GM15510 (cell line): ENCODE data around the gene ANGPTL7.

Experiments
- POLR2A ChIP-seq: IDR thresholded peaks from 3 replicates; pipeline ENCODE4 v1.6.1; 2011; ENCODE audit warnings: borderline replicate concordance; ENCODE audit not compliant: insufficient read length; ENCODE audit errors: extremely low read depth

Gene ANGPTL7

DNA sequence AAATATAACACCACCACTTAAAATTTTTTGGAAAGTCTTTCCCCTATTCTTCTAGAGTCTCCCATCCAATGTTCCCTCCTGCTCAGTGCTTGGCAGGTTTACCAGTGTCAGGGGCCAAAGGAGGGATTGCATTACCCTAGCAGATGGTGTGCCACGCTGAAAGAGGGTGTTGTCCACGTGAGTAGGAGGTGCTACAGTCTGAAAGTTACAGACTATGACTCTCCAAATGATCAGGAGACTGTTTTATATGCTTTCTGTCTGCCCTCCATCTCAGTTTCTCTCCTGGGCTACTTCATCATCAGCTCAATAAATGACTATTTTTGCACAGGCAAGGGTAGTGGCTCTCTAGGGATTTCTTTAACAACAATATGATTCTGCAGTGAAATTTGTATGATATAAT is 31.3 kb upstream of the ANGPTL7 start:
- TF ChIP-seq POLR2A = no peak

DNA sequence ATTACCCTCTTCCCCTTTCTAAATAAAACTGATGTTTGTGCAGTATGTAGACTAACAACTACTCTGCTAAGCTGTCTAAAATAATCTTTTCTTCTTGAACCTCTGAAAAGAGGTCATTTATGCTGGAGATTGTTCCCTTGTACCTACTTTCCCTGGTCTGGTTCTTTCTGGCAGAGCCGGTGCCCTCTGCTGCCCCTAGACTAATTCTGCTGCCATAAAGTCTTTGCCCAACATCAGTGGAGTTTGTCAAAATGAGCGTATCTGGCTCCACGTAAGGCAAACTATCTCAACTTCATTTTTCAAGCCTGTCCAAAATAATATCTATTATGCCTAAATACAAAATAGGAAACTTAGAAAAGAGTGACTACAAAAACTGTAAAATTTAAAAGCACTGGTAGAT is 30.9 kb upstream of the ANGPTL7 start:
- no peak for TF ChIP-seq POLR2A

DNA sequence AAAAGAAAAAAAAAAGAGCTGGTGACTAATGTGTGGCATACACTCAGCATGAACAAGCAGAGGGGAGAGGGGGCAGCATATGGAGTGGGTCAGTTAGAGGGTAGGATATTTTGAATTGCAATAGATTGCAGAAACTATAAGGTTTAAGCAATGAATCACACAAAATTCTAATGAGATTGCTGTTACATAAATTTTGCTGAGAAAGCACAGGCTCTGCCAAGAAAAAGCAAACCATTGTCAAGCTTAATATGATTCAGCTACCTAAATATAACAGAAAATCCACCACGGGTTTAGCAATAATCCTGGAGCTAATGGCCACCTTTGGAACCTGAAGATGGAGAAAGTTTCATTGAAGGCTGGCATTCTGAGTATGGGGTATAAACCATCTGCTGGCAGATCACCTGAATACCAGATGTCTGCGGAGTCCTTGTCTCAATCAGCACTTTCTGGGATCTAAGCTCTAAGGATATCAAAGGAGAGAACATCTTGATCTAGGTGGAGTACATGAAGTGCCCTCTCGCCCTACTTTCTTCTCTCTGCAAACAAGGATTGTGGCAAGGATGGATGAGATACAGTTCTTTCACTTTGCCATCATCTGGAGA is 30.3 kb upstream of the ANGPTL7 start:
- TF ChIP-seq POLR2A = no peak

- no peak for TF ChIP-seq POLR2A
Measured at GRCh38 chr1:11168731-11169130, 20.4 kb upstream of the ANGPTL7 start.

DNA sequence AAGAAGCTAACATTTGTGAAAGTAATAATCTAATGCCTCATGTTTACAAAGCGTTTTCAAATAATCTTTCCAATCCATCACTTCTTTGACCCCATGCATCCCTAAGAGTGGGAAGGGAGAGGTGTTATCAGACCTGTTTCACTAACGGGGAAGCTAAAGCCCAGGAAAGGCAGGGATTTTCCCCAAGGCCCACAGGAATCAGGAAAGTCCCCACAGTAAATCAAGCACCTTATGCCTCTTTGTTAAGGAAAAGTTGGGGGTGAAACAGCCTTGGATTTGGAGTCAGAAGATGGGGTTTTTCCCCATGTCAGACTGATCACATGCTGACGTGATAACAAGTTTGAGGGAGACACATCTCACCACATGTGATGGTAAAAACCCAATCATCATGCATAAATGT is 20.0 kb upstream of the ANGPTL7 start:
- TF ChIP-seq POLR2A = no peak

DNA sequence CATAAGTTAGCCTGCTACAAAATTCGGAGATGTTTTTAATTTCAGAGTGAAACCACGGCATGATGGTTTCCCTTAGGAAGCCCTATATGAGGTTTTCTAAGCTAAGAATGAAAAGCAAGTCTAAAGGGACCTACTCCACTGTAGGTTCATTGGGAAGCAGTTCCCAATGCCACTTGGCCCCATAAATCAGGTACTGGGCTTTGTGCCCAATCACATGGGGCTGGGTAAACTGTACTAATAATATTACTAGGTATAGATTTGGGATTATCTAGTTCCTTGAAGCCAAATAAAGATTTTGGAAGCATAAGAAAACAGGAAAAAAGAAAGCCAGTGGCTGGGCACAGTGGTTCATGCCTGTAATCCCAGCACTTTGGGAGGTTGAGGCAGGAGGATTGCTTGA is 19.1 kb upstream of the ANGPTL7 start:
- TF ChIP-seq POLR2A = no peak

- no peak for TF ChIP-seq POLR2A
Measured at GRCh38 chr1:11174261-11174942, 14.8 kb upstream of the ANGPTL7 start.

GRCh38 chr1:11175461-11175860 is 13.7 kb upstream of the ANGPTL7 start:
- no peak for TF ChIP-seq POLR2A

GRCh38 chr1:11176081-11176706 is 13.0 kb upstream of the ANGPTL7 start:
- TF ChIP-seq POLR2A = no peak

DNA sequence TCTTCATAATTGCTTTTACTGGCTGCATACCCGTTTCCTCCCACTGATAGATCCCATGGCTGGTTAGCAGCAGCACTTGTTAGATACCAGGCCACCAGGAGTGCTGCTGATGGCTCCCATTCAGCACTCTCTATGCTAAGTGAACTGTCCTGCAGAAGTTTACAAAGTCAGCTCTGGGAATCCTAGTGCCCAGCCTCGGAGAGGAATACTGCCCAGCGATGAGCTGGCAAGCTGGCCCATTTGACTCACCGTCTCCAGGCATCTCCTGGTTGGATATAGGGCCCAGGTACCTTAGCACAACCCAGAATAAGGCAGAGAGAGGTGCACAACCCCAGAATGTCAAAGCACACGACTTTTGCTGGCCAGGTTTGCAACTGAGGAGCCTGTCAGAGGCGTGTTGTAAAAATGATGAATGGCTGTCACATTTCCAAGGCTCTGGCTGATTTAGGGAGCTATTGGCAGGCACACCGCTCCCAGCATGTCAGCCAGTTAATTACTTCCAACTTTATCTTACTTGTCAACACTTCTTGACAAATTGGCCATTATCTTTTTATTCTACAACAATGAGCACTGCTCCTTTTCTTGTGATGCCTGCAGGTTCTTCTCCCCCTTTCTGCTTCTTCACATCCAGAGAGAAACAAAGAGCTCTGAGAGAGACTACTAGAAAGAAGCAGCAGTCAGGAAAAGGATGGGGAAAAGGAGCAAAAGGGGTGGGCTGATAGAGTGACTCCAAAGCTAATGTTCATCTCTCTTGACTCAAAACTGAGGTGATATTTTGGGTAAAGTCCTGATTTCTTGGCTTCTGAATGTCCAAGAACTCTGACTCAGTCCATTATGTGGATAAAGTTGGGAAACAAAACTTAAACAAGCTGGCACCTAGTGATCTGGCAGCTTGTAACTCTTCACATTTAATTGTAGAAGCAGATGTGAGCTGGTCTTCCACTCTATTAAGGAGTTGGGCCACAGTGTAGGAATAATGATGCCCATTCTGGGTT is 10.8 kb upstream of the ANGPTL7 start:
- no peak for TF ChIP-seq POLR2A

DNA sequence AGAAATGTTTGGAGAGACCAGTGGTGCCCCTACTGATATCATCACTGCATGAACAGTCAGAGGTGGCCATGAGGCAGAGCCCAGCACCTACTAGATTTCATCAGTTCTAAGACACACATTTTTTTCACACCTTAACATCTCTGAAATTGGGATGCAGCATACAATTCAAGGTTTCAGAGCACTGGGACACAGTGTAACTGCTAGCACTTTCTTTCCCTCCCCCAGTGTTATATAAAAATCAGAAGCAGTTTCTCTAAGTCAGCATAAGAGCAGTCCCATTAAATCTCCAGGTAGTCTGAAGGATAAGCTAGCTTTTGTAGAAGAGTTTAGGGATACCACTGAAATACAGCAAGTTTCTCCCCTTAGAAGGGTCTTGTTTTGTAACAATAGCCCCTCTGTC is 10.0 kb upstream of the ANGPTL7 start:
- no peak for TF ChIP-seq POLR2A

DNA sequence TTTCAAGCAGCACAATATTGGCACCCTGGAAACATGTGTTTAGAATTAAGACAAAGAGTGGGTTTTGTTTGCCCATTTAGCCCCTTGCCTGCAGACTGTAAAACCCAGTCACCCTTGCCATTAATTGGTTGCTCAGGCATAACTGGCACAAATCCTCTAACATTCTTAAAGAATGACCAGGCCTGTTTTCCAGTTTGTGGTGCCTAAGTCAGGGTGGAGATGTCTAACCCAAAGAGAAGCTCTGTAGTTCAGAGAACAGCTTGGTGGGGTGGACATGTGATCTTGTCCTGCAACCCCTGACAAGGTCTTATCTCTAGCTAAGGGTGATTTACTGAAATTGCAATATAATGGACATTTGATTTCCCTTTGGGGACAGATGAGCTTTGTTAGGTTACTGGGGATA is 8.8 kb upstream of the ANGPTL7 start:
- no peak for TF ChIP-seq POLR2A

- TF ChIP-seq POLR2A = no peak
Measured at GRCh38 chr1:11182884-11183283, 6.3 kb upstream of the ANGPTL7 start.

DNA sequence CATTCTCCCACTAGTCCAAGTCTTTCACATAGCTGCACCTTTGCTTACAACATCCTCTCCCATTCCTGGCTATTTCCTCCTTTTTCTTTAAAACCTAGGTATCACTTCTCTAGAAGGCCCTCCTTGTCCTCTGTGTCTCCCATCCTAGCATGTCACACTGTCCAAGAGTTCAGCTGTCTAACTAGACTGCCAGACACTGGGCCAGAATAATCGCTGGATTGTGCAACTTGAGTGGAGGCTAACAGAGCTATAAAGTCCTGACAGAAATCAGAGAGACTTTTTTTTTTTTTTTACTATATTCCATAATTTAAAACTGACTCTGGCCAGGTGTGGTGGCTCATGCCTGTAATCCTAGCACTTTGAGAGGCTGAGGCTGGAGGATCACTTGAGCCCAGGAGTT is 4.2 kb upstream of the ANGPTL7 start:
- no peak for TF ChIP-seq POLR2A

- TF ChIP-seq POLR2A = no peak
Measured at GRCh38 chr1:11187000-11187399, 2.2 kb upstream of the ANGPTL7 start.
